B cell (primary cell): ENCODE results near the gene GGT6. TPM values are rescaled to one million over a fixed set of nuclear protein-coding genes. Genes with fewer than 3 reads are reported as not detected.

Source experiments
- ATAC-seq: fragments of 200-7000 bp; cut with Tn5 transposase; one replicate; pipeline ENCODE4 v1.10.0; 2021; ENCODE audit warnings: low read depth, mild to moderate bottlenecking, moderate number of reproducible peaks, moderate library complexity
- CTCF ChIA-PET: fragments of 350-600 bp; sonication (Branson Sonifier 250); formaldehyde crosslinking; loops from one replicate; lab custom pipeline; 2021; ENCODE audit warnings: antibody characterized with exemption, inconsistent platforms; lab: Charles Lee
- POLR2A ChIA-PET: fragments of 350-600 bp; sonication (Branson Sonifier 250); formaldehyde crosslinking; loops from one replicate; lab custom pipeline; 2021; ENCODE audit warnings: antibody characterized with exemption; lab: Charles Lee
- DNase-seq: peaks from one replicate; pipeline ENCODE4 v3.0.0; 2013
- H2AFZ ChIP-seq: 2 replicates; pipeline ENCODE4 v1.6.1; 2012; ENCODE audit warnings: mild to moderate bottlenecking, low read depth, low read length; ENCODE audit not compliant: insufficient read depth, poor library complexity, severe bottlenecking
- H3K27ac ChIP-seq, 2 donors: 1 replicate in 1 of 2; 2 replicates in 1 of 2; pipeline ENCODE4 v1.5.1; 2012 to 2013; ENCODE audit warnings: low read length in 2 of 2, mild to moderate bottlenecking in 2 of 2, moderate library complexity in 1 of 2
- H3K27me3 ChIP-seq, 4 experiments: fragments of 200-600 bp in 1 of 4; sonication (generic) in 1 of 4; replicated peaks in 1 of 4; 1 replicate in 2 of 4; 2 replicates in 2 of 4; pipeline versions ENCODE4 v1.6.1 to v1.7.0; 2013 to 2016; ENCODE audit warnings: low read length in 3 of 4, mild to moderate bottlenecking in 2 of 4, mixed read lengths in 1 of 4, moderate library complexity in 1 of 4; ENCODE audit not compliant: insufficient read depth in 4 of 4, control insufficient read depth in 3 of 4; ENCODE audit errors: control extremely low read depth in 1 of 4
- H3K36me3 ChIP-seq, 2 experiments: replicated peaks in 1 of 2; 1 replicate in 1 of 2; 2 replicates in 1 of 2; pipeline versions ENCODE4 v1.6.1 to v1.7.1; 2013; ENCODE audit warnings: low read length in 1 of 2; ENCODE audit not compliant: insufficient read depth in 2 of 2, control insufficient read depth in 1 of 2; ENCODE audit errors: control extremely low read depth in 1 of 2, extremely low read depth in 1 of 2
- H3K4me1 ChIP-seq, 2 donors: fragments of 200-600 bp in 1 of 2; sonication (generic) in 1 of 2; 1 replicate in 1 of 2; 2 replicates in 1 of 2; pipeline versions ENCODE4 v1.5.1 to v1.6.1; 2013 to 2017; ENCODE audit warnings: low read length in 2 of 2; ENCODE audit not compliant: control insufficient read depth in 2 of 2, insufficient read depth in 2 of 2
- H3K4me2 ChIP-seq: replicated peaks from 2 replicates; pipeline ENCODE3; 2012; ENCODE audit warnings: mild to moderate bottlenecking, low read depth, low read length; ENCODE audit not compliant: poor library complexity, severe bottlenecking
- H3K4me3 ChIP-seq, 5 experiments: fragments of 200-600 bp in 1 of 5; sonication (generic) in 1 of 5; 1 replicate in 3 of 5; 2 replicates in 2 of 5; pipeline versions ENCODE4 v1.5.1 to v1.7.0; 2011 to 2016; ENCODE audit warnings: low read length in 4 of 5, mild to moderate bottlenecking in 4 of 5, low read depth in 2 of 5, control low read depth in 1 of 5, moderate library complexity in 1 of 5; ENCODE audit not compliant: insufficient read depth in 1 of 5; ENCODE audit errors: control extremely low read depth in 1 of 5, extremely low read depth in 1 of 5
- H3K79me2 ChIP-seq: fragments of 200-600 bp; sonication (generic); one replicate; pipeline ENCODE4 v1.6.0; 2016; ENCODE audit warnings: low read length; ENCODE audit not compliant: control insufficient read depth, insufficient read depth
- H3K9ac ChIP-seq: fragments of 200-600 bp; sonication (generic); 2 replicates; pipeline ENCODE4 v1.6.1; 2017; ENCODE audit warnings: mild to moderate bottlenecking, low read length, moderate library complexity
- H3K9me3 ChIP-seq, 3 donors: one replicate each; pipeline versions ENCODE4 v1.6.1 to v1.7.1; 2013; ENCODE audit warnings: low read length in 2 of 3; ENCODE audit not compliant: control insufficient read depth in 2 of 3, insufficient read depth in 1 of 3; ENCODE audit errors: control extremely low read depth in 1 of 3
- H4K20me1 ChIP-seq: 2 replicates; pipeline ENCODE4 v1.6.0; 2012; ENCODE audit warnings: mild to moderate bottlenecking, low read length; ENCODE audit not compliant: insufficient read depth, control insufficient read depth, poor library complexity, severe bottlenecking
- H3K27ac Mint-ChIP-seq: one replicate; pipeline ENCODE4 v1.8.0; 2021; ENCODE audit warnings: mixed read lengths
- H3K27me3 Mint-ChIP-seq: one replicate; pipeline ENCODE4 v1.8.0; 2021; ENCODE audit warnings: mixed read lengths
- H3K4me1 Mint-ChIP-seq: one replicate; pipeline ENCODE4 v1.8.0; 2021; ENCODE audit warnings: mixed read lengths
- H3K4me3 Mint-ChIP-seq: one replicate; pipeline ENCODE4 v1.8.0; 2021; ENCODE audit warnings: mixed read lengths
- H3K9me3 Mint-ChIP-seq: one replicate; pipeline ENCODE4 v1.8.0; 2022; ENCODE audit warnings: mixed read lengths; ENCODE audit not compliant: insufficient read depth
- EZH2 ChIP-seq: IDR thresholded peaks from 2 replicates; pipeline ENCODE4 v1.6.1; 2012; ENCODE audit warnings: borderline replicate concordance, low read depth, mild to moderate bottlenecking, moderate library complexity, low read length; ENCODE audit not compliant: insufficient read depth, poor library complexity, severe bottlenecking
- WGBS: methylation state at CpG from one replicate; pipeline ENCODE4 v1.1.5; 2013; ENCODE audit warnings: missing lambda C conversion rate; ENCODE audit not compliant: insufficient coverage; 5-methylcytosine and 5-hydroxymethylcytosine counted together
- intact Hi-C: fragments of 100-400 bp; cut with micrococcal nuclease; formaldehyde crosslinking; loops from one replicate; pipeline ENCODE4 v1.10.0; 2022
- polyA plus RNA-seq: library from polyadenylated mRNA; depleted of rRNA; stranded (reverse); fragments of >200 nt; gene quantifications from 2 replicates; pipeline ENCODE4 v1.2.3, GENCODE V29; 2012
- total RNA-seq, 2 donors: library from RNA; stranded (reverse); fragments of 120-200 nt in 1 of 2; gene quantifications; 1 replicate in 1 of 2; 2 replicates in 1 of 2; pipeline versions ENCODE4 v1.2.3 to v1.2.4, GENCODE V29; 2013 to 2022
- TF ChIP-seq, protein P1 (sequence below): fragments of 200-600 bp; IDR thresholded peaks from one replicate; pipeline ENCODE4 v1.8.0; 2022; ENCODE audit warnings: antibody characterized with exemption, mild to moderate bottlenecking

The GGT6 gene
- total and polyA plus RNA-seq, 2 donors (not counting 1 experiment from before 2014, with no cell fraction given): not detected

DNA sequence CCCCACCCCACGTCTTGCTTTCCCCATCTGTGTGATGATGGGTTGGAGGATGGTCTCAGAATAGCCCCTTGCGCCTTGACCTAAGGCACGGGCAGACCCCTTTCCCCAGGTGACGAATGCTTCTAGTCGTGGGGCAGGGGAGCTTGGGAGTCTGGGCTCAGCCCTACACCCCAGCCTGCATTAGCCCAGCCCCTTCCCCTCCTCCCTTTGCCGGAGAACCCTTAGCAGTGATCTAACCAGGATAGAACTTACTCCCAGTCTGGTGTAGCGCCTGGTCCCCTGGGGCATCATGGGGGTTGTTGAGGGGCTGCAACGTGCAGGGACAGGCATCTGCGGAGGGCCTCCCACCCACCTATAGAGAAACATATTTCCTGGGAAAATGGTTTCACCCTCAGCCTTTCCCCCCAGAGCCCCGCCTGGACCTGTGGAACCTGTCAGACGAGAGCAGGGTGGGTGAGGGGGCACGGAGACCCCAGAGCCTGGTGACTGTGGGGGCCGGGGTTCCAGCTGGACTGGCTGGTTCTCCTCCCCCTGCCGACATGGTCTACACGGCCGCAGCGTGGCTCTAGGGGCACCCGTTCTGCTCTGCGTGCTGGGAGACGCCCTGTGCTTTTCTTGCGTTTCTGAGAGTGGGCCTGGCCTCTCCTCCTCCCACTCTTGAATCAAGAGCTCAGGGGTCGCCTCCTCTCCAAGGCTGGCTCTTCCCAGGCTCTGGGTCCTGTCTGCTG lies 28.7 kb upstream of the GGT6 start:
- Mint-ChIP-seq H3K4me3 (no peak overlapping the region), H3K4me1 (peaks cover 3% of the 10 kb centered on the region), H3K27ac (no peak overlapping the region), H3K9me3 (no peaks in the 10 kb centered on the region), H3K27me3 (peaks cover 27% of the 10 kb centered on the region)
- no peak for ATAC-seq
- ChIA-PET POLR2A (no interaction called here), CTCF (interaction anchor here (2.2 kb wide), 1 partner anchor 22 kb away, joined by 5 read pairs; no protein-coding TSS in a partner anchor)
- intact Hi-C loops: no loop called here
- no peak for TF ChIP-seq EZH2
- H3K9ac ChIP-seq: no peak overlapping the region
- H3K79me2 ChIP-seq: no peaks in the 10 kb centered on the region
- peaks cover 0 to 15% (median 6%) of the 10 kb centered on the region in 4 experiments for H3K27me3 ChIP-seq
- peaks cover 0 to 1% (median 0%) of the 10 kb centered on the region in 3 donors for H3K9me3 ChIP-seq
- H3K27ac ChIP-seq: no peak overlapping the region
- no peaks in the 10 kb centered on the region for H3K36me3 ChIP-seq
- no peak overlapping the region for H3K4me3 ChIP-seq
- peaks cover under 1 to 2% of the 10 kb centered on the region in 2 donors for H3K4me1 ChIP-seq
- 86% methylated on average over 16 of the region's 22 CpGs for WGBS
- H4K20me1 ChIP-seq: no peaks in the 10 kb centered on the region
- DNase-seq: no peak
- no peak overlapping the region for H2AFZ ChIP-seq
- no peak overlapping the region for H3K4me2 ChIP-seq

DNA sequence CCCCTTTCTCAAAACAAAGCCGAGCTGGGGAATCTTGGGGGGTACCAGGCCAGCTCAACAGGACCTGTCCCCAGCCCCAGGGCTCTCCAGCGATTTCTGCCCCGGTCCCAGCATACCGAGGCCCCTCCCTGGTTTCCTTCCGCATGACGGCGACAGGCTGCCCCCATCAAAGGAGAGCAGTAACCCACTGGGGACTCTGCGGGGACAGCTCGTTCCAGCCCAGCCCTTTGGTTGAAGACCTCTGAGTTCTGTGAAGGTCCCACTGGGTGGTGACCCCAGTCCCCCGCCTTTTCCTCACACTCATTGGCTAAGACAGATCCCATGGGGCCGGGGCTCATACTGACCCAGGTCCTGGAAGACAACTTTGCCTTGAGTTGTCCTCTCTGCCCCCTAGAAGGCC lies 28.0 kb upstream of the GGT6 start:
- H3K9me3 Mint-ChIP-seq: no peaks in the 10 kb centered on the region

More for the DNA sequence above, 28.0 kb upstream of the GGT6 start:
- no peak overlapping the region for H3K4me3 ChIP-seq
- TF ChIP-seq EZH2: no peak
- TF ChIP-seq, protein P1, sequence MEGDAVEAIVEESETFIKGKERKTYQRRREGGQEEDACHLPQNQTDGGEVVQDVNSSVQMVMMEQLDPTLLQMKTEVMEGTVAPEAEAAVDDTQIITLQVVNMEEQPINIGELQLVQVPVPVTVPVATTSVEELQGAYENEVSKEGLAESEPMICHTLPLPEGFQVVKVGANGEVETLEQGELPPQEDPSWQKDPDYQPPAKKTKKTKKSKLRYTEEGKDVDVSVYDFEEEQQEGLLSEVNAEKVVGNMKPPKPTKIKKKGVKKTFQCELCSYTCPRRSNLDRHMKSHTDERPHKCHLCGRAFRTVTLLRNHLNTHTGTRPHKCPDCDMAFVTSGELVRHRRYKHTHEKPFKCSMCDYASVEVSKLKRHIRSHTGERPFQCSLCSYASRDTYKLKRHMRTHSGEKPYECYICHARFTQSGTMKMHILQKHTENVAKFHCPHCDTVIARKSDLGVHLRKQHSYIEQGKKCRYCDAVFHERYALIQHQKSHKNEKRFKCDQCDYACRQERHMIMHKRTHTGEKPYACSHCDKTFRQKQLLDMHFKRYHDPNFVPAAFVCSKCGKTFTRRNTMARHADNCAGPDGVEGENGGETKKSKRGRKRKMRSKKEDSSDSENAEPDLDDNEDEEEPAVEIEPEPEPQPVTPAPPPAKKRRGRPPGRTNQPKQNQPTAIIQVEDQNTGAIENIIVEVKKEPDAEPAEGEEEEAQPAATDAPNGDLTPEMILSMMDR: no peak
- H3K27me3 Mint-ChIP-seq: peaks cover 33% of the 10 kb centered on the region
- WGBS: 67% methylated on average over 11 of the region's 11 CpGs
- no peak overlapping the region for H3K9ac ChIP-seq
- ATAC-seq: no peak
- H3K27ac Mint-ChIP-seq: no peak overlapping the region
- H4K20me1 ChIP-seq: no peaks in the 10 kb centered on the region
- H3K9me3 ChIP-seq: peaks cover 0 to 3% (median 0%) of the 10 kb centered on the region in 3 donors
- ChIA-PET CTCF (interaction anchor here (1.0 kb wide), 1 partner anchor 88 kb away, joined by 3 read pairs; no protein-coding TSS in a partner anchor), POLR2A (no interaction called here)
- peaks cover 0 to 22% (median 12%) of the 10 kb centered on the region in 4 experiments for H3K27me3 ChIP-seq
- H2AFZ ChIP-seq: no peak overlapping the region
- DNase-seq: no peak
- no peak overlapping the region for H3K27ac ChIP-seq
- H3K4me1 ChIP-seq: peaks cover 8% of the 10 kb centered on the region in 2 donors
- H3K4me1 Mint-ChIP-seq: peaks cover 8% of the 10 kb centered on the region
- no peak overlapping the region for H3K4me2 ChIP-seq
- intact Hi-C loops: no loop called here
- no peaks in the 10 kb centered on the region for H3K36me3 ChIP-seq
- no peak overlapping the region for H3K4me3 Mint-ChIP-seq
- no peaks in the 10 kb centered on the region for H3K79me2 ChIP-seq
